C4-2B (cell line): ENCODE results near the gene OSBPL2.

ENCODE experiments used
- H3K27ac ChIP-seq: fragments of 450-650 bp; 2 replicates; pipeline ENCODE4 v1.5.1; 2017
- CTCF ChIP-seq: fragments of 450-650 bp; conservative IDR thresholded peaks from 2 replicates; pipeline ENCODE4 v1.5.1; 2017; ENCODE audit warnings: mild to moderate bottlenecking
- ZFX ChIP-seq: fragments of 450-650 bp; IDR thresholded peaks from 2 replicates; pipeline ENCODE4 v1.6.1; 2017

The OSBPL2 gene

GRCh38 chr20:62312662-62312977 is 74.3 kb downstream of the OSBPL2 start:
- no peak overlapping the region for H3K27ac ChIP-seq
- TF ChIP-seq CTCF, result no peak
- no peak for TF ChIP-seq ZFX

GRCh38 chr20:62313021-62313420 is 74.7 kb downstream of the OSBPL2 start:
- no peak overlapping the region for H3K27ac ChIP-seq
- TF ChIP-seq CTCF (no peak), ZFX (no peak)

GRCh38 chr20:62313460-62314338 is 75.4 kb downstream of the OSBPL2 start:
- H3K27ac ChIP-seq, result no peak overlapping the region
- no peak for TF ChIP-seq CTCF
- no peak for TF ChIP-seq ZFX

GRCh38 chr20:62314339-62314638 is 76.0 kb downstream of the OSBPL2 start:
- H3K27ac ChIP-seq, result no peak overlapping the region
- TF ChIP-seq ZFX (no peak), CTCF (no peak)

- H3K27ac ChIP-seq, result no peak overlapping the region
- TF ChIP-seq CTCF (no peak), ZFX (no peak)
These were observed 76.5 kb downstream of the OSBPL2 start for GRCh38 chr20:62314711-62315302.

- TF ChIP-seq CTCF (no peak), ZFX (no peak)
- no peak overlapping the region for H3K27ac ChIP-seq
These were observed 77.5 kb downstream of the OSBPL2 start for GRCh38 chr20:62315773-62316172.

GRCh38 chr20:62316331-62317166 is 78.2 kb downstream of the OSBPL2 start:
- H3K27ac ChIP-seq, result no peak overlapping the region
- TF ChIP-seq CTCF, result no peak
- TF ChIP-seq ZFX, result no peak
